Stimulated activated naive CD8-positive, alpha-beta T cell treated with anti-CD3 and anti-CD28 coated beads, Interleukin-15, amount 100 ng/mL, for 72 hours (primary cell): ENCODE data around the gene OLIG3.

Source experiments
- ATAC-seq: fragments of 150-1000 bp; cut with Tn5 transposase; 2 replicates; pipeline ENCODE4 v1.10.0; 2021; ENCODE audit warnings: mild to moderate bottlenecking, moderate library complexity
- DNase-seq, 2 donors: peaks; one replicate each; pipeline ENCODE4 v3.0.0; 2021 to 2022
- H3K27ac Mint-ChIP-seq, 2 donors: one replicate each; pipeline ENCODE4 v1.8.0; 2022; ENCODE audit warnings: mild to moderate bottlenecking in 2 of 2, mixed read lengths in 2 of 2, moderate library complexity in 2 of 2
- H3K27me3 Mint-ChIP-seq: one replicate; pipeline ENCODE4 v1.8.0; 2022; ENCODE audit warnings: mixed read lengths
- H3K4me1 Mint-ChIP-seq: one replicate; pipeline ENCODE4 v1.8.0; 2022; ENCODE audit warnings: mild to moderate bottlenecking, mixed read lengths
- H3K4me3 Mint-ChIP-seq, 2 donors: one replicate each; pipeline ENCODE4 v1.8.0; 2022; ENCODE audit warnings: mild to moderate bottlenecking in 2 of 2, mixed read lengths in 2 of 2, moderate library complexity in 1 of 2
- H3K9me3 Mint-ChIP-seq, 2 donors: one replicate each; pipeline ENCODE4 v1.8.0; 2022; ENCODE audit warnings: mixed read lengths in 2 of 2

OLIG3 gene

DNA sequence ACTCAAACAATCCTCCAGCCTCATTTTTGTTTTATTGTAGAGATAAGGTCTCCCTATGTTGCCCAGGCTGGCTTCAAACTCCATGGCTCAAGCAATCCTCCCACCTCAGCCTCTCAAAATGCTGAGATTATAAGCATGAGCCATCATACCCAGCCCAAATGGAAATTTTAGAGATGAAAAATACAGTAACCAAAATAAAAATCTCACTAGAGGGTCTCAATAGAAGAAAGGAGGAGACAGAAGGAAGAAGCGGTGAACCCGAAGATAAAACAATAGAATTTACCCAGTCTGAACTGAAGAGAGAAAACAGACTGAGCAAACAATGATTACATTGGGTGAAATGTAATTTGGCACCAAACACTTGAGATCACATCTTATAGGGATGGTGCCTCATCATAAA lies 16.7 kb upstream of the OLIG3 start:
- Mint-ChIP-seq H3K4me3 (no peak overlapping the region), H3K4me1 (no peaks in the 10 kb centered on the region), H3K9me3 (no peaks in the 10 kb centered on the region), H3K27ac (no peak overlapping the region), H3K27me3 (peaks cover 71% of the 10 kb centered on the region)
- ATAC-seq (no peak), DNase-seq (no peak)

DNA sequence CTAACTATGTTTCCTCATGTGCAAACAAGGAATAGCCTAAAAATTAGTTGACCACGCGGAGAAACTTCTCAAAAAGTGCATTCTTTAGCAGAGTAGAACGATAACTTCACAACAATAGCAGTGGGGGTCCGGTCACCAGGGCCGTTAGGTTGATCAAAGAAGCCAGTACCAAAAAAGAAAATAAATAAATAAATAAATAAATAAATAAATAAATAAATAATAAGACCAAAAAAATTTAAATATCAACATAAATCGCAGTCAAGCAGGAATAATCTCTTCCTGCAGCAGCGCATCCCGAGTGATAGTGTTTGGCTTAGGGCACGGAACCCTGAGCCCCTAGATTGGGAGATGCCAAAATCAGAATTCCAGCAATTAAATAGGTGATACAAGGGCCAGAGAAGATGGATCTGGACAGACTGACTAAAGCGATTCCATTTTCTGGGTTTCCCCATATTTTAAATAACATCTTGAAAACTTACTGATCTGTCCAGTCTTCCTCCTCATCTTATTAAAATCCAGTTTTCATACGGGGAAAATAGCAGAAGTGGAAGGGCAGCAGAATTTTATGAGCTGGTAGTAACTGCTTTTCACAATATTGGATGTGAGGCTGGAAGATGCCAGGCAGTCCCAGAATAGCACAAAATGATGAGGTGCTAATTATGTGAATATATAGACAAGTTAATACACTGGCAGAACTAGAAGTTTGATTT lies 4.4 kb upstream of the OLIG3 start:
- no peaks in the 10 kb centered on the region for H3K9me3 Mint-ChIP-seq
- H3K4me3 Mint-ChIP-seq: peak overlapping the region; percentile 81 to 86
- DNase-seq (no peak), ATAC-seq (no peak)
- no peak overlapping the region for H3K27ac Mint-ChIP-seq
- H3K4me1 Mint-ChIP-seq: peaks cover 47% of the 10 kb centered on the region
- peaks cover 78% of the 10 kb centered on the region for H3K27me3 Mint-ChIP-seq

DNA sequence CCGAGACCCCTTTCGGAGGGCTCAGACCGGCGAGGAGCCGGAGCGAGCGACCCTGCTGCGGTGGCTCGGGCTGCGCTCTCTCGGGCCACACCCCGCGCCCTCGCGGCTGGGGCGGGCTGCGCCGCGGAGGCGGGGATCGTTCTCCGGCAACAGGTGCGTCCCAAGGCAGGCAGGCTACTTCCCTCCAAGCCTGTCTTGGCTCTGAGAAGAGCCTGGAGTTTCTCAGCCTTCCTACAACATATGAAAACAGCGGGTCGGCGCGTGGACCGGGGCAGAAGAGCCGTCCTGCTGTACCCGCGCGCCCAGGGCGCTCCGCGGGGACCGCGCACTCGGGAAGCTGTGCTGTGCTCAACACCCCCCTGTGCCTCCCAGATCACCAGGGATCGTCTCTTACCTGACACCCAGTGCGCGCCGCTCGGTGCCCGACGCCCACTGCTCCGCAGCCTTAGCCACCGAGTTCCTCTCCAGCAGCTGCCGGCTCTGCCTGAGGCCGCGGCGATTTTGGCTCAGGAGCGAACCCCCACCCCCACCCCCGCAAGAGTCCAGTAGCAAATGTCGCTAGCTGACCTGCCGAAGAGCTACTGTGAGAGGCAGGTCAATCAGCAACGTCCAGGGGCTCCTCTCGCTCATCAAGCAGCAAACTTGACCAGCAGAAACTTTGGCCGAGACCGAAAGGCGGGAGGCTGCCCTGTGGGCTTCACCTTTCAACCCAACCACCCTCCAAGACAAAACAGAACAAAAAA lies 3.7 kb upstream of the OLIG3 start:
- Mint-ChIP-seq H3K27me3 (peaks cover 78% of the 10 kb centered on the region), H3K27ac (no peak overlapping the region), H3K9me3 (no peaks in the 10 kb centered on the region), H3K4me3 (peak overlapping the region; percentile 81 to 86), H3K4me1 (peaks cover 54% of the 10 kb centered on the region)
- DNase-seq (peak; percentile 22 to 44), ATAC-seq (peak; percentile 36)

DNA sequence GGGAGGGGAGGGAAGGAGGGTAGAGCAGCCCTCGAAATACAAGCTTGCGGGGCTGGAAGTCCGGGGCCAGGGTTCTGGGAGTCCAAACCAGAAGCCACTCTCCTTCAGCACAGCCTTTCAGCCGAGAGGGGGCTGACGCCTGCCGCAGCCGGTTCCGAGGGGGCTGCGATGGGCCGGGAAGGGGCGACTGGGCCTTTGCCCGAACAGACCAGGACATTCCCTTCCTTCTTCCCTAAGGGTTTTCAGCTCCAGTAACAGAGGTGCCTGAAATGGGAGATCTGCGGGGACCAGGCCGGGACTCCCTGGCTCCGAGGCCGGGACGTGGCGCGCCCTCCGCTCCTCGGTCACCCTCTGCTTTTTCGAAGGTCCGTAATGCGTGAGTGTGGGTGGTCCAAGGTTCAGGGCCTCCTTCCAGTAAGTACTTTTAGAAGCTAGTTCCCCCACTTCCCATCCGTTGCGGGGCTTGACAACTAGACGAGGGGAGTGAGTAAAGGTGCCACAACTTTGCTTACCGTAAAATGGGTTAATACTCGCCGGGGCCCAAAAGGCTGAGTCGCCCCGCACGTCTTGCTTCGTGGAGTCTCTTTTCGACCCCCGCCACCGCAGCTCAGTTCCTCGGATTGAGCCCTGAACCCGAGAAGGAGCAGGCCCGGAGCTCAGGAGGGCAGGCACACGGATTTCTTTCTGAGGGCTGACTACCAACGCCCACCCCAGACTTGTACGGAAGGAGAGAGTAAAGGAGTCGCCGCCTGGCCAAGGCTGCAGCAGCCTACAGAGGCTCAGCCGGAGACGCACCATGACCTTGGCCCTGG lies 2.9 kb upstream of the OLIG3 start:
- Mint-ChIP-seq H3K27ac (peak overlapping the region in 1 of 2 donors; percentile 86), H3K4me1 (peaks cover 62% of the 10 kb centered on the region)
- peak; percentile 40 for ATAC-seq

DNA sequence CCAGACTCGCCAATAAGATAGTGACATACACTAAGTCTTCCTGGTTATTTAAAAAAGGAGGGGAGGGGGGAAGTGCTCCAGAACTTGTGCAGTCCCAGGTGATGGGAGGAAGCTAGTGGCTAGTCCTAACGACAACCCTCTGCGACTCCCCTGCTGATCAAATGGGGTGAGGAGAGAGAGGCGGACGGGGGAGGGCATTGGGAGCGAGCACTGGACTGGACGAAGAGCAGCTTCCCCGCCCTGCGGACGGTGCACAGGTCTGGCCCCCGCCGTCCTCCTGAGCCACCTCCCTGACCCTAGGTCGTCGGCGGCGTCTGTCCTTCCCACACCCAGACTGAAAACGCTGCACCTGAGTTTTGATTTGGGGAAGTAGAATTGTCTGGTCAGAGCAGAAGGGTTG lies 2.2 kb upstream of the OLIG3 start:
- ATAC-seq (no peak), DNase-seq (no peak)
- Mint-ChIP-seq H3K4me3 (peak overlapping the region; percentile 77 to 86), H3K4me1 (peaks cover 70% of the 10 kb centered on the region), H3K9me3 (no peaks in the 10 kb centered on the region), H3K27me3 (peaks cover 82% of the 10 kb centered on the region), H3K27ac (no peak overlapping the region)

More for the DNA sequence above, 2.9 kb upstream of the OLIG3 start:
- Mint-ChIP-seq H3K9me3 (no peaks in the 10 kb centered on the region), H3K27me3 (peaks cover 82% of the 10 kb centered on the region), H3K4me3 (peak overlapping the region; percentile 81 to 86)
- DNase-seq: peak; percentile 15 to 38

DNA sequence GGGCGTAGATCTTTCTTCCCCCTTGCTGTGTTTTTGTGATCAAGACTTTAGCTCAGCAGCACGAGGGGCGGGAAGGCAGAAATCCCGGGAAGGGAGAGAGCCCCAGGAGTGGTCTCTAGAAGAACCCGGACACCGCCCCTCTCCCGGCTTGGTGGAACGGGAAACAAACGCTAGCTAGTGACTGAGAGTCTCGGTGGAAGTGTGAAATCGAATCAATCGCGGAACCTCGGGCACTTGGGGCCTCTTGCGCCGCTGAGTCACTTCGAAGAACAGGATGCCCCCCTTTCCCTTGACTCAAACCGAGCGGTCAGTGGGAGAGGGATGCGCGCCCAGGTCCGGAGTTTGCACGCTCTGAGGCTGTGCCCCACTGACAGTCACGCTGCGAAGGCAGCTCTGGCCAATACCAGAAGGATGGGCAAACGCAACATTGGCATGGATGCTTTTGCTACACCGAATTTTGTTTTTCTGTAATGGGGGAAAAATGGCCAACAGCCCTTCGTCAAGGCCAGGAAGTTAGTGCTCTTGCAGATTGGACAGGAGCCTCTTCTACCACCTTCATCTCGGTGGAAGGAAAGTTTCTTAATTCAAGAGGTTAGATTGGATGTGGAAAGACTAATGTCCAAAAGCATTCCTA lies 1.6 kb upstream of the OLIG3 start:
- ATAC-seq: no peak
- no peak overlapping the region for H3K27ac Mint-ChIP-seq
- peaks cover 82% of the 10 kb centered on the region for H3K27me3 Mint-ChIP-seq
- peak overlapping the region; percentile 77 to 86 for H3K4me3 Mint-ChIP-seq
- peaks cover 72% of the 10 kb centered on the region for H3K4me1 Mint-ChIP-seq
- DNase-seq: peak in 1 of 2 donors; percentile 12
- H3K9me3 Mint-ChIP-seq: no peaks in the 10 kb centered on the region

DNA sequence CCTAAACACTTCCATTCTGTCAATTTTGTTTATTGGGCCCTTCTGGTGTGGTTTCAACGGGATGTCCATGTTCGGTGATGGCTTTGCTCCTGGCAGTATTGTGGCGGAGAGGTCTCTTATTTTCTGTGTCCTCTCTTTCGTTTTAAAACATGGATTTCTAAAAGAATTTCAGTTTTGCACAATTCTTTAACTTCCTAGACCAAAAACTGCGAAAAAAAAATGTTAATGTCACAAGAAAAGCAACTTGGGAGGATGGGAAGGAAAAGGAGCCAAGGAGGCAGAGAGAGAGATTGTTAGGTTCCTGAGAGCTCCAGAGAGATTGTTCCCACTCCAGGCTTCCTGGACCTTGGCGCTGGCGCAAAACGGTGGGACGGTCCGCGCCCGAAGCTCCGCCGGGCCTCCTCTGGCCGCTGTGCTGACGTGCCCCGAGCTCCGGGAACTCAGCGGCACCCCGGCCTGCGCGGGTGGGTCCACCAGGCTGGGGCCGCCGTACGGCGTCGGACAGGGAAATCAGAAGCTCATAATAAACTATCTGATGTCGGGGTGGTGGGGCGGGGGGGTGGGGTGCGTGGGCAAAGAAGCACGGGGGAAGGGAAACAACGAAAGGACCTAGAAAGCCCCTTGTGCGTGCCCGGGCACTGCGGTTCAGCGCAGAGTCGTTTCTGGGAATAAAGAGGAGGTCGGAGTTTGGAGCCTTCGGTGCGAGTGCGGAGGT lies 951 bp upstream of the OLIG3 start:
- ATAC-seq (no peak), DNase-seq (peak in 1 of 2 donors; percentile 13)
- Mint-ChIP-seq H3K27me3 (peaks cover 89% of the 10 kb centered on the region), H3K4me1 (peaks cover 76% of the 10 kb centered on the region), H3K4me3 (peak overlapping the region; percentile 77 to 86), H3K9me3 (no peaks in the 10 kb centered on the region), H3K27ac (no peak overlapping the region)

DNA sequence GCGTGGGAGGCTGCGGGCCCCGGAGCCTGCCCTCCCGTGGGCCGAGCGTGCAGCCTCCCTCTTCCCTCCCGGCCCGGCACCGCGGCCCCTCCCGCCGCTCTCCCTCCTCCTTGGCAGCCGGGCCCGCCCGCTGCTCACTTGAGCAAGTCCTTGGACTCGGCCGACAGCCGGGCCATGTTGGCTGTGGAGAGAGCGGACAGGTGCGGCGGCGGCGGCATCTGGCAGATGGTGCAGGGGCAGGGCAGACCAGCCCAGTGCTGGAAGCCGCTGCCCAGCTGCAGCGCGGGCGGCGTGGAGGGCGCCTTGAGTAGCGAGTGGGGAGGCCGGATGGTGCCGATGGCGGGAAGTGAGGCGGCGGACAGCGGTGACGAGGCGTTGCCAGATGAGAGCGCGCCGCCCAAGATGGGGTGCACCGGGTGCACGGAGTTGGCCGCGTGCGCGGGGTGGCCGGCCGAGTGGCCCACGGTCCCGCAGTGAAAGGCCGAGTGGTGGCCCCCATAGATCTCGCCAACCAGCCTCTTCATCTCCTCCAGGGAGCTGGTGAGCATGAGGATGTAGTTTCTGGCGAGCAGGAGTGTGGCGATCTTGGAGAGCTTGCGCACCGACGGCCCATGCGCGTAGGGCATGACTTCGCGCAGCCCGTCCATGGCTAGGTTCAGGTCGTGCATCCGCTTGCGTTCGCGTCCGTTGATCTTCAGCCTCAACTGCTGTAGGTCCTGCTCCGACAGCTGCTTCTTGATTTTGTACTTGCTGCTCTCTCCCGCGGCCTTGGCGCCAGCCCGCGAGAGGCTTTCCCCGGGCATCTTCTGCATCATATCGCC lies 766 bp downstream of the OLIG3 start:
- H3K9me3 Mint-ChIP-seq: no peaks in the 10 kb centered on the region

DNA sequence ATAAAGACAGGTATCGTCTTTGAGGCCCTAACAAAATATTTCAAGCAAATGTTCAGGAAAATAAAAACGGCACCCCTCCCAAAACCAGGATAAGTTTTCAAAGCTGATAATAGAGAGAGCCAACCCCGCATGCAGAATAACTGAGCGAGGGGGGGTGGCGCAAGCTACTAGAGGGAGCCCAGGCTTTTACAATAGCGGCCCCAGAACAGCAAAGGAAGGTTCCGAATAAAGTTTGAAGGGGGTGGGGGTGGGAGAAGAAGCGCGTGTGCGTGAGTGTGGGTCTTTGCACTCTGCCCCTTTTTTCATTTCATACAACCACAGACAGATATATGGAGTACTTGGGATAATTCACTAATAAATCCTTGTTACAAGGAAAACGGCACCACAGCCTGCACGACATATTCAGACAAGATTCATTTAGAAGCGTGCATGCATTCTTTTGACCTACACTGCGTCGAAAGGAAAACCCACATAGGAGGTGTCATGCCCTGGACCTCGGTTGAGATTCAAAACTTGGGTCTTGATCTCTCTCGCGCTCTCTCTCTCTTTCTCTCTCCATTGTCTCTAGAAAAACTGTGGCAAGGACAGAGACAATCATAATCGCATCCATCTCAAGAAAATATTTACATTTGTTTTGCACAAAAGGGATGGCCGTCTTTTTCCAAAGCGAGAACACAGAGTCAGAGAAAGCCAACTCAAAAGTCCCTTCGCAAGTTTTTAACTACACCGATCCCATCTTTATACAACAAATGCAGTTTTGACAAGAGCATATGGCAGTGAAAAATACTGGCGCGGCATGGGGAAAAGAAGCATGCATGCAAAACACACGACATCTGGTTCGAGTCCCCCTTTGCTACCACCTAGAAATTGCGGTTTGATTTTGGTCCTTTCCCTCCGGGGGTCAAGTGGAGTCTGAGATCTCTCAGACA lies 1.6 kb downstream of the OLIG3 start:
- Mint-ChIP-seq H3K27ac (no peak overlapping the region), H3K9me3 (no peaks in the 10 kb centered on the region), H3K27me3 (peaks cover 100% of the 10 kb centered on the region), H3K4me1 (peaks cover 93% of the 10 kb centered on the region), H3K4me3 (peak overlapping the region; percentile 77 to 86)
- DNase-seq: no peak
- ATAC-seq: no peak

More for the DNA sequence above, 766 bp downstream of the OLIG3 start:
- Mint-ChIP-seq H3K4me3 (peak overlapping the region; percentile 77 to 86), H3K27me3 (peaks cover 100% of the 10 kb centered on the region), H3K4me1 (peaks cover 92% of the 10 kb centered on the region), H3K27ac (peak overlapping the region in 1 of 2 donors; percentile 61)
- ATAC-seq (peak; percentile 44), DNase-seq (peak; percentile 37 to 44)

DNA sequence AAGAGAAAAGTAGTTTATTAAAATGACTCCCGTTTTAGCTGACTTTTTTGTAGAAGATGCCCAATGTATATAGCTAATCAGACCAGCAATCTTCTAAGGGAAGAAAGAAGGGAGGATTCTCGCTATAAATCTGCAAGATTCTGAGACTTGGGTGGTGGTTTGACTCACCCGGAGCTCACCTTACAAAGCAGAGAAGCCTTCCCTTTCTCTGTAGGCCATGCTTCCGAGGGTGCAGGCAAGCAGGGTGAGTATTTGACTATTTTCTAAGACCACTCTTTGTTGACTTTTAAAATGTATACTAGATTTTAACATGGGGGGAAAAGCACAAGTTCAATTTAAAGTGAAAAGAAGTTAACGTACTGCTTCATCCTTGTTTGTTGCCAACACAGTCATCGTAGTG lies 2.7 kb downstream of the OLIG3 start:
- Mint-ChIP-seq H3K4me1 (peaks cover 87% of the 10 kb centered on the region), H3K9me3 (no peaks in the 10 kb centered on the region), H3K27ac (no peak overlapping the region), H3K27me3 (peaks cover 100% of the 10 kb centered on the region), H3K4me3 (no peak overlapping the region)
- ATAC-seq: no peak
- no peak for DNase-seq

DNA sequence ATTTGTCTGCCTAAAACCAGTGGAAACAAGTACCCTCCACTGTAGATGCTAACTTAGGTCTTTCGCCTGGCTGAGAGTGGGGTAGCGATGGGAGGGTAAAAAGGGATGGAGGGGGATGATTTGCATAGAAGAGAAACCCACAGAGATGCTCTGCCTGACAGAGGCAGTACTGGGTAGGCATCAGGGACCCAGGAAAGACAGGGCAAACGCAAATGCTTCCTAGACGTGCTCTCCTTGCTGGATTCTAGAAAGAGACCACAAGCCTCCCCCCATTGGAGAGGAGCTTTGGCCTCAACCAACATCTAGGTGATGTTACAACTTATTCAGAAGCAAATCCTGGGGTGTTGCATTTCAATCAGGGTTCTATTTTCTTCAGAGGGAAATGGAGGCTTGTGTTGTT lies 3.2 kb downstream of the OLIG3 start:
- Mint-ChIP-seq H3K4me1 (peaks cover 82% of the 10 kb centered on the region), H3K9me3 (no peaks in the 10 kb centered on the region), H3K27me3 (peaks cover 100% of the 10 kb centered on the region), H3K4me3 (no peak overlapping the region), H3K27ac (no peak overlapping the region)
- DNase-seq: no peak
- no peak for ATAC-seq

DNA sequence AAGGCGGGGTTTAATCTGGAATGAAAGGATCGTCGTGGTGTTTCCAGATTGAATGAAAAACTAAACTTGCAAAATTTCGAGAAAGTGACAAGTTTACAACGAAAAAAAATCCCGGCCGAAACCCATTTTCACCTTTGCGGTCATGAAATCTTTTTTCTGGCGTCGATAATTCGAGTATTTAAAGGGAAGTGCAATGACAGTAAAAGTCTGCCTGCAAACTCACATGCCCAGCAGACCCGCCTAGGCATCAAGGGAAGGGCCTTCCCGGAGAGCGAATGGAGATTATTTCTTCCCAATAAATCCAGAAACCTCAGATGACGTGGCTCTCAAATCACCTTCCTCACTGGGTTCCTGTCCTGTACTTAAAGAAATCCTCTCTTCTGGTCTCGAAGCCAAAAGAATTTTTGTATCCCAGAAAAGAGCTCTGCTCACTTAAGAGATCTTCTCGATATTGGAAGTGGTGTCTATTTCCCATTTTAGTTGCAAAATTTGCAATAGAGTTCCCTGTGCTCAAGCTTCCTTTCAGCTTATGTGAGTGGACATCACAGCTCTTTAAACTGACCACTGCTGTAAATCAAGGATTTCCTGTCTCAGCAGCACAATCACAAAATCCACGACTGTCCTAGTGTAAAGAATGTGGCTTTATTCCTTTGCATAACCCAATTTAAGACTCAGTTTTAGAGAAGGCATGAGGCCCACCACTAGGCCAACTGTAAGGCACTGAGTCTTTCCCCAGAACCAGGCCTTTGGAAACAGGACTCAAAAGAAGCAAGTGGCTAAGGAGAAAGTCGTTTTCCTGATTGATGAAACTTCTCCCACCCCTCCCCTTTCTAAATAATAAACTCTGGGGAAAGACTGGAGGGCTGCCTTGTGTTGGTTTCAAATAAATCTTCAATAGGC lies 3.9 kb downstream of the OLIG3 start:
- Mint-ChIP-seq H3K4me1 (peaks cover 75% of the 10 kb centered on the region), H3K9me3 (no peaks in the 10 kb centered on the region), H3K4me3 (peak overlapping the region; percentile 3 to 76), H3K27ac (no peak overlapping the region), H3K27me3 (peaks cover 100% of the 10 kb centered on the region)
- ATAC-seq (no peak), DNase-seq (no peak)
